GM06990 (cell line): ENCODE data around the gene CXXC4.

Experiments used
- DNase-seq: peaks from one replicate; pipeline ENCODE4 v3.0.0-alpha.2; 2011; ENCODE audit not compliant: insufficient read length; ENCODE audit errors: extremely low read depth
- H3K27me3 ChIP-seq: replicated peaks from 2 replicates; pipeline ENCODE4 v1.6.0; 2011; ENCODE audit warnings: low read length; ENCODE audit not compliant: control insufficient read depth, insufficient read depth
- H3K36me3 ChIP-seq: 2 replicates; pipeline ENCODE4 v1.5.1; 2011; ENCODE audit warnings: low read length; ENCODE audit not compliant: control insufficient read depth, insufficient read depth
- H3K4me3 ChIP-seq: replicated peaks from 2 replicates; pipeline ENCODE4 v1.5.1; 2011; ENCODE audit warnings: low read depth, mild to moderate bottlenecking, control low read depth, low read length
- CTCF ChIP-seq: IDR thresholded peaks from 2 replicates; pipeline ENCODE4 v1.5.1; 2011; ENCODE audit warnings: low read length, control low read depth, mild to moderate bottlenecking, inconsistent platforms; ENCODE audit not compliant: insufficient read depth, poor library complexity, severe bottlenecking

The CXXC4 gene

GRCh38 chr4:104494822-104495559, at the start of gene CXXC4:
Gene CXXC4, minus strand, starts transcription at chr4:104494894. Its CDS starts 3,092 bp downstream, at chr4:104491802.
- peak; percentile 85 for DNase-seq
- TF ChIP-seq CTCF: no peak
- H3K27me3 ChIP-seq: no peaks in the 10 kb centered on the region
- peak within 1 kb of the TSS; percentile 87 for H3K4me3 ChIP-seq
- H3K36me3 ChIP-seq: no peaks in the 10 kb centered on the region; the same call in 1 of the 2 replicates

- Histone ChIP-seq H3K36me3 (no peaks in the 10 kb centered on the region), H3K4me3 (no peak overlapping the region), H3K27me3 (no peaks in the 10 kb centered on the region)
- DNase-seq: no peak
- TF ChIP-seq CTCF: no peak
Observed at GRCh38 chr4:104533156-104533555, 38.5 kb upstream of the CXXC4 start.

- TF ChIP-seq CTCF: no peak
- H3K36me3 ChIP-seq: no peaks in the 10 kb centered on the region
- DNase-seq: no peak
- no peaks in the 10 kb centered on the region for H3K27me3 ChIP-seq
- H3K4me3 ChIP-seq: no peak overlapping the region
Observed at GRCh38 chr4:104532677-104533076, 38.0 kb upstream of the CXXC4 start.

- Histone ChIP-seq H3K27me3 (no peaks in the 10 kb centered on the region), H3K4me3 (no peak overlapping the region), H3K36me3 (no peaks in the 10 kb centered on the region)
- peak; percentile 11 for TF ChIP-seq CTCF
- no peak for DNase-seq
Observed at GRCh38 chr4:104531390-104531789, 36.7 kb upstream of the CXXC4 start.

- Histone ChIP-seq H3K4me3 (no peak overlapping the region), H3K27me3 (no peaks in the 10 kb centered on the region), H3K36me3 (no peaks in the 10 kb centered on the region)
- no peak for TF ChIP-seq CTCF
- no peak for DNase-seq
Observed at GRCh38 chr4:104530426-104530825, 35.7 kb upstream of the CXXC4 start.

GRCh38 chr4:104524591-104524990, 29.9 kb upstream of the CXXC4 start:
- no peaks in the 10 kb centered on the region for H3K27me3 ChIP-seq
- DNase-seq: no peak
- no peak for TF ChIP-seq CTCF
- H3K36me3 ChIP-seq: no peaks in the 10 kb centered on the region
- H3K4me3 ChIP-seq: no peak overlapping the region
